HCT116 (cell line): ENCODE measurements around the gene CAMKK1. TPM values are rescaled to one million over a fixed set of nuclear protein-coding genes. Genes with fewer than 3 reads are reported as not detected.

Experiments
- ATAC-seq: fragments of 200-7000 bp; cut with Tn5 transposase; 2 replicates; pipeline ENCODE4 v1.9.1; 2020; ENCODE audit warnings: mild to moderate bottlenecking, moderate library complexity
- BruUV-seq: library from RNA; stranded (reverse); fragments of 400-500 nt; replicated peaks from 2 replicates; lab custom pipeline; 2021; lab: Mats Ljungman, UMichigan
- CTCF ChIA-PET: fragments of 300-600 bp; sonication (Branson Sonifier 250); formaldehyde crosslinking; loops from one replicate; lab custom pipeline; 2021; ENCODE audit warnings: antibody characterized with exemption; lab: Charles Lee
- POLR2A ChIA-PET: fragments of 300-600, 350-600 bp; sonication (Branson Sonifier 250); formaldehyde crosslinking; loops from one replicate; lab custom pipeline; 2021; ENCODE audit warnings: antibody characterized with exemption; lab: Charles Lee
- RAD21 ChIA-PET, 2 experiments: fragments of 300-600 bp; sonication (Branson Sonifier 250); formaldehyde crosslinking; loops; one replicate each; lab custom pipeline; 2023; ENCODE audit warnings: low total read pairs in 2 of 2; ENCODE audit not compliant: uncharacterized antibody in 2 of 2, unreplicated experiment in 2 of 2, low non-redundant PET in 1 of 2; lab: Charles Lee
- DNase-seq: peaks from one replicate; pipeline ENCODE4 v3.0.0-alpha.2; 2010; ENCODE audit warnings: low read depth, low spot score
- H2AFZ ChIP-seq: fragments of 200-600 bp; shearing (Covaris generic), sonication (generic); 2 replicates; pipeline ENCODE4 v1.6.1; 2017; ENCODE audit warnings: low read depth, mixed run types, mixed read lengths, antibody characterized with exemption, low read length; ENCODE audit not compliant: poor library complexity, severe bottlenecking
- H3K27ac ChIP-seq: 2 replicates; pipeline ENCODE4 v1.5.1; 2012; ENCODE audit warnings: low read depth, low read length
- H3K27me3 ChIP-seq: fragments of 200-600 bp; sonication (generic); 2 replicates; pipeline ENCODE4 v1.6.1; 2016; ENCODE audit warnings: mixed run types, low read length, mixed read lengths; ENCODE audit not compliant: insufficient read depth
- H3K36me3 ChIP-seq, 2 experiments: fragments of 200-500 bp in 1 of 2; fragments of 200-600 bp in 1 of 2; sonication (Bioruptor generic) in 1 of 2; sonication (generic) in 1 of 2; 2 replicates each; pipeline versions ENCODE4 v1.5.1 to v1.6.1; 2014 to 2016; ENCODE audit warnings: low read length in 2 of 2, inconsistent platforms in 1 of 2, mixed read lengths in 1 of 2, mixed run types in 1 of 2; ENCODE audit not compliant: insufficient read depth in 2 of 2, control insufficient read depth in 1 of 2
- H3K4me1 ChIP-seq, 2 experiments: fragments of 200-600 bp in 1 of 2; sonication (generic) in 1 of 2; 2 replicates each; pipeline versions ENCODE4 v1.5.1 to v1.6.1; 2012 to 2017; ENCODE audit warnings: low read length in 2 of 2, inconsistent platforms in 1 of 2, mild to moderate bottlenecking in 1 of 2, mixed read lengths in 1 of 2, mixed run types in 1 of 2, moderate library complexity in 1 of 2; ENCODE audit not compliant: insufficient read depth in 2 of 2, control insufficient read depth in 1 of 2
- H3K4me2 ChIP-seq: fragments of 200-600 bp; sonication (generic); 2 replicates; pipeline ENCODE4 v1.6.1; 2017; ENCODE audit warnings: mixed run types, low read length, mixed read lengths
- H3K4me3 ChIP-seq, 2 experiments: fragments of 200-600 bp in 1 of 2; sonication (generic) in 1 of 2; replicated peaks in 1 of 2; 2 replicates each; pipeline ENCODE4 v1.5.1; 2011 to 2016; ENCODE audit warnings: low read length in 2 of 2, control low read depth in 1 of 2, low read depth in 1 of 2, mild to moderate bottlenecking in 1 of 2, mixed read lengths in 1 of 2, mixed run types in 1 of 2
- H3K79me2 ChIP-seq: fragments of 200-600 bp; sonication (generic); 2 replicates; pipeline ENCODE4 v1.6.1; 2017; ENCODE audit warnings: mild to moderate bottlenecking, mixed run types, low read length, moderate library complexity, mixed read lengths; ENCODE audit not compliant: insufficient read depth
- H3K9ac ChIP-seq: fragments of 200-600 bp; sonication (generic); 2 replicates; pipeline ENCODE4 v1.6.1; 2016; ENCODE audit warnings: low read length, mixed read lengths
- H3K9me2 ChIP-seq: fragments of 200-600 bp; sonication (generic), shearing (Covaris generic); 2 replicates; pipeline ENCODE4 v1.6.1; 2017; ENCODE audit warnings: mixed run types, mild to moderate bottlenecking, moderate library complexity; ENCODE audit not compliant: insufficient read depth
- H3K9me3 ChIP-seq, 2 experiments: fragments of 200-500 bp in 1 of 2; fragments of 200-600 bp in 1 of 2; sonication (Bioruptor generic) in 1 of 2; sonication (generic) in 1 of 2; 2 replicates each; pipeline ENCODE4 v1.6.1; 2014 to 2017; ENCODE audit warnings: low read length in 2 of 2, mixed read lengths in 2 of 2, inconsistent platforms in 1 of 2, low read depth in 1 of 2, mild to moderate bottlenecking in 1 of 2, mixed run types in 1 of 2, moderate library complexity in 1 of 2; ENCODE audit not compliant: control insufficient read depth in 1 of 2, insufficient read depth in 1 of 2
- H4K20me1 ChIP-seq: fragments of 200-600 bp; sonication (generic), shearing (Covaris generic); 2 replicates; pipeline ENCODE4 v1.6.1; 2017; ENCODE audit warnings: mixed run types, mild to moderate bottlenecking, moderate library complexity; ENCODE audit not compliant: insufficient read depth
- CBX3 ChIP-seq: IDR thresholded peaks from 2 replicates; pipeline ENCODE4 v1.6.1; 2012; ENCODE audit warnings: low read depth
- ELF1 ChIP-seq: IDR thresholded peaks from 2 replicates; pipeline ENCODE4 v1.6.1; 2012; ENCODE audit warnings: low read depth, borderline replicate concordance
- EZH2 ChIP-seq: fragments of 200-600 bp; sonication (generic); IDR thresholded peaks from 2 replicates; pipeline ENCODE4 v1.6.1; 2017; ENCODE audit warnings: antibody characterized with exemption, mixed run types
- EZH2phosphoT487 ChIP-seq: fragments of 200-600 bp; IDR thresholded peaks from 2 replicates; pipeline ENCODE4 v1.6.1; 2018; ENCODE audit warnings: antibody characterized with exemption, borderline replicate concordance
- JUND ChIP-seq: IDR thresholded peaks from 2 replicates; pipeline ENCODE4 v1.6.1; 2012
- POLR2AphosphoS5 ChIP-seq: IDR thresholded peaks from 2 replicates; pipeline ENCODE4 v1.6.1; 2011; ENCODE audit warnings: mild to moderate bottlenecking, low read depth, low read length, moderate library complexity
- RAD21 ChIP-seq: IDR thresholded peaks from 2 replicates; pipeline ENCODE4 v1.6.1; 2012; ENCODE audit warnings: low read depth, mild to moderate bottlenecking
- REST ChIP-seq: IDR thresholded peaks from 2 replicates; pipeline ENCODE4 v1.6.1; 2012; ENCODE audit warnings: low read depth
- SIN3A ChIP-seq: IDR thresholded peaks from 2 replicates; pipeline ENCODE4 v1.6.1; 2012; ENCODE audit warnings: low read depth
- TCF7L2 ChIP-seq: IDR thresholded peaks from 2 replicates; pipeline ENCODE4 v1.7.0; 2011; ENCODE audit warnings: borderline replicate concordance, inconsistent platforms; ENCODE audit not compliant: insufficient read depth, insufficient read length; ENCODE audit errors: extremely low read depth
- YY1 ChIP-seq: IDR thresholded peaks from 2 replicates; pipeline ENCODE4 v1.6.1; 2011; ENCODE audit warnings: low read length, low read depth, moderate library complexity, mild to moderate bottlenecking; ENCODE audit not compliant: insufficient replicate concordance; ENCODE audit errors: extremely low read depth
- intact Hi-C: fragments of 100-400 bp; cut with micrococcal nuclease; formaldehyde crosslinking; loops from 2 replicates; pipeline ENCODE4 v1.10.0; 2022
- total RNA-seq: library from RNA; stranded (reverse); gene quantifications from one replicate; pipeline ENCODE4 v1.2.1, GENCODE V29; 2021; ENCODE audit not compliant: unreplicated experiment
- TF ChIP-seq, protein P1 (sequence below), 3 experiments: fragments of 200-600 bp in 1 of 3; sonication (generic) in 1 of 3; IDR thresholded peaks in 2 of 3; conservative IDR thresholded peaks in 1 of 3; 2 replicates each; pipeline ENCODE4 v1.5.1; 2012 to 2017; ENCODE audit warnings: low read depth in 2 of 3, low read length in 2 of 3, antibody characterized with exemption in 1 of 3, borderline replicate concordance in 1 of 3, control low read depth in 1 of 3, mild to moderate bottlenecking in 1 of 3, mixed read lengths in 1 of 3, mixed run types in 1 of 3, moderate library complexity in 1 of 3; ENCODE audit not compliant: insufficient read depth in 1 of 3

Gene CAMKK1
- total RNA-seq, 1 experiment from 2014 or later: 10.6 TPM

- no peak for DNase-seq
- Histone ChIP-seq H3K9me2 (no peaks in the 10 kb centered on the region), H2AFZ (no peak overlapping the region), H3K36me3 (peaks cover 0 to 15% of the 10 kb centered on the region in 2 experiments; a peak in 1 of 4 replicates), H3K4me3 (no peak overlapping the region), H3K9ac (no peak overlapping the region), H3K4me2 (no peak overlapping the region), H3K27ac (no peak overlapping the region), H3K9me3 (no peaks in the 10 kb centered on the region), H3K27me3 (no peaks in the 10 kb centered on the region), H3K4me1 (no peaks in the 10 kb centered on the region), H3K79me2 (no peaks in the 10 kb centered on the region), H4K20me1 (no peaks in the 10 kb centered on the region)
- ChIA-PET RAD21 (no interaction called here), CTCF (no interaction called here), POLR2A (no interaction called here)
- ATAC-seq: no peak
- no peak for TF ChIP-seq CBX3
- no peak for TF ChIP-seq ELF1
- no peak for TF ChIP-seq SIN3A
- no TSS peak for BruUV-seq
- intact Hi-C loops: no loop called here
Observed at GRCh38 chr17:3879186-3879585, 13.7 kb downstream of the CAMKK1 start.

- RAD21 ChIA-PET: interaction anchor here in 1 of 2 experiments (0.7 kb wide), 2 partner anchors 16 to 719 kb away, joined by 6 to 7 read pairs; no protein-coding TSS in a partner anchor
- no peak overlapping the region for H3K4me3 ChIP-seq
- DNase-seq: no peak
- H2AFZ ChIP-seq: no peak overlapping the region
- H3K36me3 ChIP-seq: peaks cover 0 to 13% of the 10 kb centered on the region in 2 experiments; a peak in 2 of 4 replicates
- H3K27me3 ChIP-seq: no peaks in the 10 kb centered on the region
- no peaks in the 10 kb centered on the region for H3K4me1 ChIP-seq
- H3K9me2 ChIP-seq: no peaks in the 10 kb centered on the region
- POLR2A ChIA-PET: no interaction called here
- H3K9me3 ChIP-seq: no peaks in the 10 kb centered on the region
- H4K20me1 ChIP-seq: no peaks in the 10 kb centered on the region
- H3K9ac ChIP-seq: no peak overlapping the region
- no peak overlapping the region for H3K4me2 ChIP-seq
- H3K79me2 ChIP-seq: no peaks in the 10 kb centered on the region
- H3K27ac ChIP-seq: no peak overlapping the region
- CTCF ChIA-PET: no interaction called here
- BruUV-seq: no TSS peak
- no peak for ATAC-seq
- intact Hi-C loops: no loop called here
- TF ChIP-seq ELF1 (no peak), SIN3A (no peak), TCF7L2 (no peak), RAD21 (no peak), YY1 (no peak), REST (no peak), JUND (no peak), CBX3 (no peak), POLR2AphosphoS5 (no peak), EZH2phosphoT487 (no peak), EZH2 (no peak)
- TF ChIP-seq, protein P1, sequence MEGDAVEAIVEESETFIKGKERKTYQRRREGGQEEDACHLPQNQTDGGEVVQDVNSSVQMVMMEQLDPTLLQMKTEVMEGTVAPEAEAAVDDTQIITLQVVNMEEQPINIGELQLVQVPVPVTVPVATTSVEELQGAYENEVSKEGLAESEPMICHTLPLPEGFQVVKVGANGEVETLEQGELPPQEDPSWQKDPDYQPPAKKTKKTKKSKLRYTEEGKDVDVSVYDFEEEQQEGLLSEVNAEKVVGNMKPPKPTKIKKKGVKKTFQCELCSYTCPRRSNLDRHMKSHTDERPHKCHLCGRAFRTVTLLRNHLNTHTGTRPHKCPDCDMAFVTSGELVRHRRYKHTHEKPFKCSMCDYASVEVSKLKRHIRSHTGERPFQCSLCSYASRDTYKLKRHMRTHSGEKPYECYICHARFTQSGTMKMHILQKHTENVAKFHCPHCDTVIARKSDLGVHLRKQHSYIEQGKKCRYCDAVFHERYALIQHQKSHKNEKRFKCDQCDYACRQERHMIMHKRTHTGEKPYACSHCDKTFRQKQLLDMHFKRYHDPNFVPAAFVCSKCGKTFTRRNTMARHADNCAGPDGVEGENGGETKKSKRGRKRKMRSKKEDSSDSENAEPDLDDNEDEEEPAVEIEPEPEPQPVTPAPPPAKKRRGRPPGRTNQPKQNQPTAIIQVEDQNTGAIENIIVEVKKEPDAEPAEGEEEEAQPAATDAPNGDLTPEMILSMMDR (IDR thresholded peaks at IDR 0.05 in 2 of 3, conservative IDR thresholded peaks at IDR 0.05 in 1 of 3; ENCODE audit: borderline replicate concordance in 1 of 3, insufficient read depth in 1 of 3, low read depth in 2 of 3, low read length in 2 of 3): no peak
Observed at GRCh38 chr17:3877220-3877619, 15.6 kb downstream of the CAMKK1 start.
